SW480 (cell line): ENCODE measurements around the gene MKLN1.
"Not testable (repeated sequence)": the region's sequence is repeated elsewhere in the genome, so short reads cannot be mapped to it uniquely, and the experiment has no call there.

Experiments used
- DNase-seq: peaks from one replicate; pipeline ENCODE4 v3.0.0-alpha.2; 2016; ENCODE audit warnings: low spot score

Gene MKLN1

GRCh38 chr7:131401194-131401593 is 73.5 kb downstream of the MKLN1 start:
- DNase-seq: no peak

- no peak for DNase-seq
Measured at GRCh38 chr7:131403322-131403721, 75.6 kb downstream of the MKLN1 start.

GRCh38 chr7:131404226-131404911 is 76.7 kb downstream of the MKLN1 start:
- DNase-seq: no peak

GRCh38 chr7:131409129-131409766 is 81.6 kb downstream of the MKLN1 start:
- DNase-seq: no peak

GRCh38 chr7:131412031-131412430 is 84.4 kb downstream of the MKLN1 start:
- no peak for DNase-seq

- no peak for DNase-seq
Measured at GRCh38 chr7:131413711-131414110, 86.0 kb downstream of the MKLN1 start.

GRCh38 chr7:131424219-131424822 is 96.6 kb downstream of the MKLN1 start:
- peak; percentile 48 for DNase-seq

GRCh38 chr7:131425992-131426391 is 98.3 kb downstream of the MKLN1 start:
- DNase-seq: no peak

- DNase-seq: not testable (repeated sequence)
Measured at GRCh38 chr7:131430826-131431225, 103.2 kb downstream of the MKLN1 start.

GRCh38 chr7:131431289-131431688 is 103.6 kb downstream of the MKLN1 start:
- DNase-seq: no peak

- DNase-seq: no peak
Measured at GRCh38 chr7:131431756-131432155, 104.1 kb downstream of the MKLN1 start.

GRCh38 chr7:131436384-131436783 is 108.7 kb downstream of the MKLN1 start:
- DNase-seq: no peak

- DNase-seq: no peak
Measured at GRCh38 chr7:131438969-131439368, 111.3 kb downstream of the MKLN1 start.

GRCh38 chr7:131443496-131443895 is 115.8 kb downstream of the MKLN1 start:
- no peak for DNase-seq

GRCh38 chr7:131444683-131445082 is 117.0 kb downstream of the MKLN1 start:
- DNase-seq: no peak

- DNase-seq: no peak
Measured at GRCh38 chr7:131449373-131449902, 121.8 kb downstream of the MKLN1 start.

- no peak for DNase-seq
Measured at GRCh38 chr7:131454498-131454897, 126.8 kb downstream of the MKLN1 start.

- DNase-seq: no peak
Measured at GRCh38 chr7:131455001-131455400, 127.3 kb downstream of the MKLN1 start.

- DNase-seq: no peak
Measured at GRCh38 chr7:131455546-131455945, 127.9 kb downstream of the MKLN1 start.

GRCh38 chr7:131456338-131456737 is 128.7 kb downstream of the MKLN1 start:
- DNase-seq: no peak

- peak; percentile 6 for DNase-seq
Measured at GRCh38 chr7:131459256-131459655, 131.6 kb downstream of the MKLN1 start.

GRCh38 chr7:131462059-131462458 is 134.4 kb downstream of the MKLN1 start:
- DNase-seq: no peak

- not testable (repeated sequence) for DNase-seq
Measured at GRCh38 chr7:131462715-131463114, 135.0 kb downstream of the MKLN1 start.
